K562 (cell line): ENCODE data around the gene INPP1. TPM values are rescaled to one million over a fixed set of nuclear protein-coding genes. Genes with fewer than 3 reads are reported as not detected.

Source experiments
- ATAC-seq: fragments of 200-7000 bp; cut with Tn5 transposase; 3 replicates; pipeline ENCODE4 v1.9.1; 2020; ENCODE audit warnings: moderate library complexity
- Bru-seq: library from RNA; stranded (reverse); fragments of 400-500 nt; gene quantifications from one replicate; lab custom pipeline; 2021; lab: Mats Ljungman, UMichigan
- BruChase-seq, 2 experiments: library from RNA; stranded (reverse); fragments of 400-500 nt; gene quantifications; one replicate each; lab custom pipeline; 2021; lab: Mats Ljungman, UMichigan
- BruUV-seq: library from RNA; stranded (reverse); fragments of 400-500 nt; replicated peaks from 2 replicates; lab custom pipeline; 2021; lab: Mats Ljungman, UMichigan
- CTCF ChIA-PET: fragments of 300-600 bp; formaldehyde crosslinking; extraction: SDS; loops from one replicate; lab custom pipeline; 2021; ENCODE audit warnings: low intra/inter-chr PET ratio; lab: Yijun Ruan, JAX
- POLR2A ChIA-PET: fragments of 300-600, 350-650 bp; sonication (Branson Sonifier 250); formaldehyde crosslinking; extraction: SDS; loops from one replicate; lab custom pipeline; 2021; ENCODE audit warnings: antibody characterized with exemption, inconsistent platforms; lab: Yijun Ruan, JAX
- DNase-seq, 4 experiments: peaks; one replicate each; pipeline versions ENCODE4 v3.0.0 to v3.0.0-alpha.2; 2011 to 2018; ENCODE audit warnings: low spot score in 3 of 4, mixed read lengths in 3 of 4; ENCODE audit errors: extremely low read depth in 1 of 4
- FAIRE-seq: peaks from 2 replicates; lab custom pipeline; 2011; peaks lifted over from hg19 to GRCh38; lab: Jason Lieb, UNC
- H2AFZ ChIP-seq: 2 replicates; pipeline ENCODE4 v1.6.0; 2011; ENCODE audit warnings: low read depth, low read length, control low read depth, inconsistent platforms
- H3K27ac ChIP-seq: fragments of 200-600 bp; 3 replicates; pipeline ENCODE4 v1.8.0; 2011; ENCODE audit warnings: low read depth, mild to moderate bottlenecking, control low read depth, inconsistent platforms, low read length, moderate library complexity, mixed read lengths; ENCODE audit errors: extremely low read depth
- H3K27me3 ChIP-seq, 2 experiments: fragments of 300-600 bp in 1 of 2; 2 replicates in 1 of 2; 3 replicates in 1 of 2; pipeline versions ENCODE4 v1.6.0 to v1.8.0; 2011; ENCODE audit warnings: inconsistent platforms in 2 of 2, low read length in 2 of 2, mild to moderate bottlenecking in 1 of 2, mixed read lengths in 1 of 2, moderate library complexity in 1 of 2; ENCODE audit not compliant: control insufficient read depth in 2 of 2, insufficient read depth in 2 of 2
- H3K36me3 ChIP-seq: fragments of 300-600 bp; 3 replicates; pipeline ENCODE4 v1.8.0; 2011; ENCODE audit warnings: mild to moderate bottlenecking, low read length, inconsistent platforms; ENCODE audit not compliant: control insufficient read depth, insufficient read depth
- H3K4me1 ChIP-seq, 2 experiments: fragments of 200-600 bp in 1 of 2; replicated peaks in 1 of 2; 2 replicates in 1 of 2; 3 replicates in 1 of 2; pipeline versions ENCODE4 v1.5.1 to v1.8.0; 2011; ENCODE audit warnings: inconsistent platforms in 2 of 2, low read length in 2 of 2, mild to moderate bottlenecking in 1 of 2, mixed read lengths in 1 of 2, moderate library complexity in 1 of 2; ENCODE audit not compliant: control insufficient read depth in 2 of 2, insufficient read depth in 2 of 2
- H3K4me2 ChIP-seq: 2 replicates; pipeline ENCODE4 v1.6.1; 2011; ENCODE audit warnings: low read length, control low read depth, inconsistent platforms, mixed read lengths; ENCODE audit not compliant: insufficient read depth
- H3K4me3 ChIP-seq: fragments of 200-600 bp; sonication (generic), shearing (Covaris generic); 2 replicates; pipeline ENCODE4 v1.5.1; 2016; ENCODE audit warnings: control low read depth, inconsistent platforms
- H3K79me2 ChIP-seq: fragments of 200-600 bp; 3 replicates; pipeline ENCODE4 v1.8.0; 2011; ENCODE audit warnings: low read length, inconsistent platforms; ENCODE audit not compliant: control insufficient read depth, insufficient read depth
- H3K9ac ChIP-seq, 2 experiments: 2 replicates each; pipeline versions ENCODE4 v1.6.0 to v1.6.1; 2011; ENCODE audit warnings: low read depth in 2 of 2, low read length in 2 of 2, control low read depth in 1 of 2, inconsistent platforms in 1 of 2, mild to moderate bottlenecking in 1 of 2, mixed read lengths in 1 of 2; ENCODE audit not compliant: insufficient read depth in 1 of 2
- H3K9me1 ChIP-seq: one replicate; pipeline ENCODE4 v1.6.0; 2011; ENCODE audit warnings: inconsistent platforms, mild to moderate bottlenecking, low read length, moderate library complexity; ENCODE audit not compliant: control insufficient read depth, insufficient read depth
- H3K9me3 ChIP-seq: replicated peaks from 2 replicates; pipeline ENCODE4 v1.5.1; 2011; ENCODE audit warnings: low read depth, low read length, inconsistent platforms; ENCODE audit not compliant: control insufficient read depth, insufficient read depth
- H4K20me1 ChIP-seq: replicated peaks from 2 replicates; pipeline ENCODE4 v1.6.1; 2011; ENCODE audit warnings: low read length, inconsistent platforms, mixed read lengths; ENCODE audit not compliant: control insufficient read depth, insufficient read depth
- ARID4B ChIP-seq: sonication (generic); formaldehyde crosslinking; IDR thresholded peaks from 2 replicates; pipeline ENCODE4 v1.8.0; 2022; ENCODE audit warnings: mild to moderate bottlenecking, missing genetic modification reagents
- CBX3 ChIP-seq, 2 experiments: IDR thresholded peaks; 1 replicate in 1 of 2; 2 replicates in 1 of 2; pipeline ENCODE4 v1.6.1; 2012; ENCODE audit warnings: inconsistent platforms in 2 of 2, low read length in 2 of 2, borderline replicate concordance in 1 of 2, control low read depth in 1 of 2
- HDAC6 ChIP-seq: IDR thresholded peaks from 2 replicates; pipeline ENCODE4 v1.6.1; 2012; ENCODE audit warnings: low read depth, mild to moderate bottlenecking, control low read depth, inconsistent platforms, low read length, moderate library complexity
- WGBS: fragments of 100-300 bp; shearing (Covaris generic); methylation state at CpG from one replicate; pipeline ENCODE4 v1.1.6; 2016; ENCODE audit warnings: low coverage, mixed read lengths; ENCODE audit not compliant: insufficient coverage; ENCODE audit errors: missing lambda C conversion rate; 5-methylcytosine and 5-hydroxymethylcytosine counted together
- in situ Hi-C: fragments of 300-500 bp; cut with MboI; formaldehyde crosslinking; loops from 4 replicates; pipeline ENCODE4 v1.15.0; 2018; ENCODE audit warnings: inconsistent platforms, mixed read lengths
- intact Hi-C: fragments of 100-400 bp; cut with micrococcal nuclease; formaldehyde crosslinking; loops from 2 replicates; pipeline ENCODE4 v1.14.2; 2022
- long read RNA-seq, 3 experiments: library from polyadenylated mRNA in 2 of 3; library from RNA in 1 of 3; unstranded in 2 of 3; stranded (forward) in 1 of 3; transcript quantifications; one replicate each; pipeline ENCODE4 v2.0.0, GENCODE V29; 2019 to 2022
- polyA minus RNA-seq, 3 experiments: library from RNA; depleted of rRNA, polyadenylated mRNA; stranded (reverse); fragments of >200 nt; gene quantifications; 2 replicates each; pipeline ENCODE4 v1.2.3, GENCODE V29; 2011
- polyA plus RNA-seq, 8 experiments: library from polyadenylated mRNA; depleted of rRNA in 4 of 8; stranded (reverse) in 5 of 8; unstranded in 3 of 8; fragments of >200 nt; fragmentation: Nextera tagmentation in 2 of 8; fragmentation: Illumina TruSeq in 1 of 8; extraction: Ambion mirVana in 2 of 8; extraction: Trizol in 1 of 8; gene quantifications; 2 replicates each; pipeline versions ENCODE4 v1.2.1 to v1.2.3, GENCODE V29; 2011 to 2014; ENCODE audit warnings: inconsistent platforms in 1 of 8, missing spikeins in 1 of 8
- total RNA-seq, 7 experiments: library from RNA; depleted of rRNA in 6 of 7; stranded (reverse); fragments of >200 nt in 6 of 7; fragmentation: Illumina TruSeq in 2 of 7; extraction: Trizol in 2 of 7; gene quantifications; 2 replicates each; pipeline versions ENCODE4 v1.2.1 to v1.2.3, GENCODE V29; 2011 to 2021; ENCODE audit warnings: low replicate concordance in 1 of 7
- TF ChIP-seq, protein P1 (sequence below): sonication (generic); formaldehyde crosslinking; IDR thresholded peaks from 2 replicates; pipeline ENCODE4 v1.8.1; 2023; ENCODE audit warnings: mild to moderate bottlenecking, missing genetic modification reagents

INPP1 gene
- 3.1 and 5.7 TPM in 2 replicates for total RNA-seq (2011; cell fraction: chromatin; rRNA removed; ENCODE audit: low replicate concordance)
- total RNA-seq (2011; cell fraction: nucleolus; rRNA removed): 1.5 and 2.2 TPM in 2 replicates
- total RNA-seq (2011; cell fraction: nucleoplasm; rRNA removed): 2.9 and 4.4 TPM in 2 replicates
- 3.1 and 11.8 TPM in 2 replicates for total RNA-seq (2014; rRNA removed)
- 6.6 and 6.7 TPM in 2 replicates for total RNA-seq (2014; rRNA removed; fragmentation: Illumina TruSeq; extraction: Trizol)
- 3.3 and 4.5 TPM in 2 replicates for total RNA-seq (2015; rRNA removed; fragmentation: Illumina TruSeq; extraction: Trizol)
- total RNA-seq (2021): 5.0 and 5.3 TPM in 2 replicates
- 2.5 and 9.9 TPM in 2 replicates for polyA plus RNA-seq (2011; rRNA removed)
- polyA plus RNA-seq (2011; cell fraction: cytosol; rRNA removed): 1.6 and 4.4 TPM in 2 replicates
- polyA plus RNA-seq (2011; cell fraction: nucleus; rRNA removed): 3.6 and 10.5 TPM in 2 replicates
- polyA plus RNA-seq (2012): 3.2 and 6.0 TPM in 2 replicates
- 6.5 and 7.7 TPM in 2 replicates for polyA plus RNA-seq (2014; fragmentation: Illumina TruSeq; extraction: Trizol)
- polyA plus RNA-seq (2014; fragmentation: Nextera tagmentation; extraction: Ambion mirVana): 1 to 10 TPM; 3.7 to 6.1 TPM
- 6.3 and 7.7 TPM in 2 replicates for polyA plus RNA-seq (2014; rRNA removed)
- 1.9 and 8.7 TPM in 2 replicates for polyA minus RNA-seq (2011; rRNA and poly(A)+ RNA removed)
- polyA minus RNA-seq (2011; cell fraction: cytosol; rRNA and poly(A)+ RNA removed): 1.6 and 3.5 TPM in 2 replicates
- 0.67 and 2.8 TPM in 2 replicates for polyA minus RNA-seq (2011; cell fraction: nucleus; rRNA and poly(A)+ RNA removed)
- percentile 46 among the genes with signal in this experiment for Bru-seq, nascent RNA
- percentile 41 among the genes with signal in this experiment for BruChase-seq, experiment 1, labeled RNA remaining after a 2-hour chase
- percentile 42 among the genes with signal in this experiment for BruChase-seq, experiment 2, labeled RNA remaining after a 6-hour chase
- long read RNA-seq, experiment 1, partial matches to known transcripts: 2 of 18 reads
- long read RNA-seq, experiment 1, other reads (novel, unspliced or antisense): 16 of 18 reads
- long read RNA-seq, experiment 2, partial matches to known transcripts: 0 of 3 reads
- long read RNA-seq, experiment 2, other reads (novel, unspliced or antisense): 3 of 3 reads
- long read RNA-seq, experiment 3, partial matches to known transcripts: 0 of 5 reads
- long read RNA-seq, experiment 3, other reads (novel, unspliced or antisense): 5 of 5 reads

DNA sequence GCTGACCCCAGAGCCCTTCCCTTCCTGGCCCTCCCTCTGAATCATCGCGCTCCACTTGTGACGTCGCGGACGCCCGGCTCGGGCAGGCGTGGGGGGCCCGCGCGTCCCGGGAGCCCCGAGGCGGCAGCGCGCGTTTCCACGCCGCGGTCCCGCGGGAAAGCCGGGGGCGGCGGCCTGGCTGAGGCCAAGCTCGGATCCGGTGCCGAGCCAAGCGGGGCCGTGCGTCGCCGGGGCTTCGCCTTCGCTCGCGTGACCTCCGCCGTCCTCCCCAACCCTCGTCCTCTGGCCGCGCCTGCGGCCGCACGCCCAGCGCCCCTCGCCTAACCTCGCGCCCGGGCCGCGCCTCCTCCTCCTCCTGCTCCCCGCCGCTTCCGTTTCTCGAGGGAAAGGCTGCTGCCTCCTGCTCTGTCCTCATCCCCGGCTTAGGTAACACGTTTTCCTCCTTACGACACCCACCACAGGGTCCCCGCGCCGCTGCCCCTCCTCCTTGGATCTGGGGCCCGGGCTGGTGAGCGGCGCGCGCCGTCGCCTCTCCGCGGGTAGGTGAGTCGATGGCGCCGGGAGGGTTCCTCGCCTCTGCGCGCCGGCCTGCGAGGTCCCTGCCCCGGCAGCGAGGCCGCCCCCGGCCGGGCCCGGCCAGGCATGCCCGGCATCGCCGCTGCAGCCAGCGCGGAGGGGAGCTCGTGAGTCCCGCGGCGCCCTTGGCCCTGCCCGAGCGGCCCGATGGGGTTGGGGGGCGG lies at the start of gene INPP1:
TSS of gene INPP1 (plus strand) at position 54 of the 740 bp plus-strand sequence. CDS start 16,514 bp downstream, outside the sequence.
- no peak for FAIRE-seq
- 100% methylated on average over 1 of the region's 99 CpGs for WGBS
- Histone ChIP-seq H3K36me3 (no peaks in the 10 kb centered on the region), H4K20me1 (no peaks in the 10 kb centered on the region), H3K27ac (no peak within 1 kb of the TSS), H3K4me1 (peaks cover 0 to 9% of the 10 kb centered on the region in 2 experiments; a peak in 4 of 5 replicates), H3K9me1 (no peaks in the 10 kb centered on the region), H3K9me3 (no peaks in the 10 kb centered on the region), H3K4me2 (no peak within 1 kb of the TSS), H3K27me3 (no peaks in the 10 kb centered on the region), H3K4me3 (no peak within 1 kb of the TSS), H3K9ac (no peak within 1 kb of the TSS; a peak in 1 of 4 replicates), H3K79me2 (no peaks in the 10 kb centered on the region; the same call in 2 of the 3 replicates), H2AFZ (0 out of 2 replicates have a peak within 1 kb of the TSS, but pooled peaks have one; percentile 39)
- in situ Hi-C loops (no loop called here), intact Hi-C loops (no loop called here)
- BruUV-seq: no TSS peak
- CTCF ChIA-PET: no interaction called here
- no peak for TF ChIP-seq ARID4B
- TF ChIP-seq HDAC6: no peak
- TF ChIP-seq CBX3 (IDR thresholded peaks at IDR 0.05; ENCODE audit: borderline replicate concordance in 1 of 2, low read length in 2 of 2): no peak
- TF ChIP-seq, protein P1, sequence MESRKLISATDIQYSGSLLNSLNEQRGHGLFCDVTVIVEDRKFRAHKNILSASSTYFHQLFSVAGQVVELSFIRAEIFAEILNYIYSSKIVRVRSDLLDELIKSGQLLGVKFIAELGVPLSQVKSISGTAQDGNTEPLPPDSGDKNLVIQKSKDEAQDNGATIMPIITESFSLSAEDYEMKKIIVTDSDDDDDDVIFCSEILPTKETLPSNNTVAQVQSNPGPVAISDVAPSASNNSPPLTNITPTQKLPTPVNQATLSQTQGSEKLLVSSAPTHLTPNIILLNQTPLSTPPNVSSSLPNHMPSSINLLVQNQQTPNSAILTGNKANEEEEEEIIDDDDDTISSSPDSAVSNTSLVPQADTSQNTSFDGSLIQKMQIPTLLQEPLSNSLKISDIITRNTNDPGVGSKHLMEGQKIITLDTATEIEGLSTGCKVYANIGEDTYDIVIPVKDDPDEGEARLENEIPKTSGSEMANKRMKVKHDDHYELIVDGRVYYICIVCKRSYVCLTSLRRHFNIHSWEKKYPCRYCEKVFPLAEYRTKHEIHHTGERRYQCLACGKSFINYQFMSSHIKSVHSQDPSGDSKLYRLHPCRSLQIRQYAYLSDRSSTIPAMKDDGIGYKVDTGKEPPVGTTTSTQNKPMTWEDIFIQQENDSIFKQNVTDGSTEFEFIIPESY (CRISPR knock-in tag): 0 out of 2 replicates have a peak, but pooled peaks have one; percentile 10
- ATAC-seq: no peak
- no peak for DNase-seq
- POLR2A ChIA-PET: no interaction called here
